ENCODE measurements around the gene FGFRL1.

FGFRL1 gene

GRCh38 chr4:1031346-1031745 lies 19.9 kb downstream of the FGFRL1 start:
- H3K9me3 Mint-ChIP-seq = no peaks in the 10 kb centered on the region
- ATAC-seq (no peak), DNase-seq (ENCODE audit: low spot score in 2 of 2) (no peak)
- no peaks in the 10 kb centered on the region for H3K4me1 Mint-ChIP-seq
- H3K36me3 Mint-ChIP-seq = no peaks in the 10 kb centered on the region
- H3K4me3 Mint-ChIP-seq = no peak overlapping the region
- no peak overlapping the region for H3K27ac Mint-ChIP-seq

- Mint-ChIP-seq H3K4me3 (no peak overlapping the region), H3K27ac (no peak overlapping the region), H3K36me3 (no peaks in the 10 kb centered on the region), H3K4me1 (no peaks in the 10 kb centered on the region), H3K9me3 (no peaks in the 10 kb centered on the region)
- DNase-seq (ENCODE audit: low spot score in 2 of 2) (no peak), ATAC-seq (no peak)
These were observed 20.8 kb downstream of the FGFRL1 start for GRCh38 chr4:1031956-1032795.

GRCh38 chr4:1032861-1033260 lies 21.4 kb downstream of the FGFRL1 start:
- no peak for ATAC-seq
- no peak for DNase-seq (ENCODE audit: low spot score in 2 of 2)
- H3K9me3 Mint-ChIP-seq = no peaks in the 10 kb centered on the region
- no peaks in the 10 kb centered on the region for H3K4me1 Mint-ChIP-seq
- no peak overlapping the region for H3K27ac Mint-ChIP-seq
- H3K36me3 Mint-ChIP-seq = no peaks in the 10 kb centered on the region
- H3K4me3 Mint-ChIP-seq = no peak overlapping the region

- Mint-ChIP-seq H3K36me3 (no peaks in the 10 kb centered on the region), H3K4me3 (no peak overlapping the region), H3K4me1 (no peaks in the 10 kb centered on the region), H3K27ac (no peak overlapping the region), H3K9me3 (no peaks in the 10 kb centered on the region)
- ATAC-seq (no peak), DNase-seq (ENCODE audit: low spot score in 2 of 2) (no peak)
These were observed 22.6 kb downstream of the FGFRL1 start for GRCh38 chr4:1033840-1034551.

- H3K27ac Mint-ChIP-seq = no peak overlapping the region
- DNase-seq (ENCODE audit: low spot score in 2 of 2) = no peak
- no peaks in the 10 kb centered on the region for H3K4me1 Mint-ChIP-seq
- no peaks in the 10 kb centered on the region for H3K9me3 Mint-ChIP-seq
- no peaks in the 10 kb centered on the region for H3K36me3 Mint-ChIP-seq
- ATAC-seq = no peak
- no peak overlapping the region for H3K4me3 Mint-ChIP-seq
These were observed 24.1 kb downstream of the FGFRL1 start for GRCh38 chr4:1035510-1035909.

- H3K27ac Mint-ChIP-seq = no peak overlapping the region
- H3K9me3 Mint-ChIP-seq = no peaks in the 10 kb centered on the region
- no peak overlapping the region for H3K4me3 Mint-ChIP-seq
- ATAC-seq = no peak
- no peaks in the 10 kb centered on the region for H3K4me1 Mint-ChIP-seq
- no peaks in the 10 kb centered on the region for H3K36me3 Mint-ChIP-seq
- no peak for DNase-seq (ENCODE audit: low spot score in 2 of 2)
These were observed 24.7 kb downstream of the FGFRL1 start for GRCh38 chr4:1036095-1036494.

GRCh38 chr4:1036976-1037810 lies 25.8 kb downstream of the FGFRL1 start:
- DNase-seq (ENCODE audit: low spot score in 2 of 2) (no peak), ATAC-seq (no peak)
- no peak overlapping the region for H3K27ac Mint-ChIP-seq
- no peaks in the 10 kb centered on the region for H3K9me3 Mint-ChIP-seq
- H3K4me1 Mint-ChIP-seq = no peaks in the 10 kb centered on the region
- no peak overlapping the region for H3K4me3 Mint-ChIP-seq
- no peaks in the 10 kb centered on the region for H3K36me3 Mint-ChIP-seq

- Mint-ChIP-seq H3K27ac (no peak overlapping the region), H3K4me1 (peaks cover 7% of the 10 kb centered on the region), H3K9me3 (no peaks in the 10 kb centered on the region), H3K4me3 (no peak overlapping the region), H3K36me3 (no peaks in the 10 kb centered on the region)
- no peak for DNase-seq (ENCODE audit: low spot score in 2 of 2)
- no peak for ATAC-seq
These were observed 27.6 kb downstream of the FGFRL1 start for GRCh38 chr4:1038948-1039492.

- Mint-ChIP-seq H3K9me3 (no peaks in the 10 kb centered on the region), H3K4me3 (no peak overlapping the region), H3K27ac (no peak overlapping the region), H3K4me1 (peaks cover 7% of the 10 kb centered on the region), H3K36me3 (no peaks in the 10 kb centered on the region)
- DNase-seq (ENCODE audit: low spot score in 2 of 2) (no peak), ATAC-seq (no peak)
These were observed 28.3 kb downstream of the FGFRL1 start for GRCh38 chr4:1039493-1040343.

GRCh38 chr4:1040344-1041146 lies 29.1 kb downstream of the FGFRL1 start:
- Mint-ChIP-seq H3K9me3 (no peaks in the 10 kb centered on the region), H3K4me1 (peaks cover 7% of the 10 kb centered on the region), H3K36me3 (no peaks in the 10 kb centered on the region), H3K4me3 (no peak overlapping the region), H3K27ac (no peak overlapping the region)
- ATAC-seq = no peak
- DNase-seq (ENCODE audit: low spot score in 2 of 2) = no peak

- no peak overlapping the region for H3K4me3 Mint-ChIP-seq
- H3K27ac Mint-ChIP-seq = no peak overlapping the region
- H3K9me3 Mint-ChIP-seq = no peaks in the 10 kb centered on the region
- ATAC-seq = no peak
- no peak for DNase-seq (ENCODE audit: low spot score in 2 of 2)
- H3K36me3 Mint-ChIP-seq = no peaks in the 10 kb centered on the region
- peaks cover 7% of the 10 kb centered on the region for H3K4me1 Mint-ChIP-seq
These were observed 29.9 kb downstream of the FGFRL1 start for GRCh38 chr4:1041147-1041935.

GRCh38 chr4:1041936-1042330 lies 30.5 kb downstream of the FGFRL1 start:
- Mint-ChIP-seq H3K9me3 (no peaks in the 10 kb centered on the region), H3K4me3 (no peak overlapping the region), H3K36me3 (peaks cover 5% of the 10 kb centered on the region), H3K4me1 (peaks cover 12% of the 10 kb centered on the region), H3K27ac (no peak overlapping the region)
- DNase-seq (ENCODE audit: low spot score in 2 of 2) (no peak), ATAC-seq (no peak)

GRCh38 chr4:1042352-1043055 lies 31.1 kb downstream of the FGFRL1 start:
- H3K9me3 Mint-ChIP-seq = no peaks in the 10 kb centered on the region
- ATAC-seq (no peak), DNase-seq (ENCODE audit: low spot score in 2 of 2) (no peak)
- peaks cover 13% of the 10 kb centered on the region for H3K4me1 Mint-ChIP-seq
- H3K27ac Mint-ChIP-seq = no peak overlapping the region
- peaks cover 6% of the 10 kb centered on the region for H3K36me3 Mint-ChIP-seq
- H3K4me3 Mint-ChIP-seq = no peak overlapping the region
